CD4-positive, alpha-beta T cell treated with Interleukin-4 for 4 hours (primary cell): Measurements from ENCODE around the gene PROK2.

Experiments used
- DNase-seq: peaks from one replicate; pipeline ENCODE4 v3.0.0-alpha.2; 2020

Gene PROK2

GRCh38 chr3:71728632-71729342 is 56.2 kb downstream of the PROK2 start:
- DNase-seq: peak; percentile 45

DNA sequence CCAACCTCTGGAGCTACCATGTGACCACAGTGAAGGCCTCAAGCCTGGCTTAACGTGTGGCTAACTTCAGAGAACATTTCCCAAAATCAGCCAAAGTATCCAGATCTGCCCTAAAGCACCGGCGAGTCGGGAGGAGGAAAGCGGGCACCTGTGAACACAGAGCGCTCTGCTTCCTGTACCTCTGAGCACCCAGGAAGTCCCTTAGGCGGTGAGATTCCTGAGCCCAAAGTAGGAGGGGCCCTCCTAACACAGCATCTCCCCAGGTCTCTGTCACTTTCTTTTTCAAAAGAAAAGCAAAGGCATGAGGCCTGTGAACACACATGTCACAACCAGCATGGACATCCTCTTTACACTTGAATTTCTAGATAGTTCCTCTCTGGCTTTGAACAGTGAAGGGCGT is 58.8 kb downstream of the PROK2 start:
- DNase-seq: peak; percentile 71

DNA sequence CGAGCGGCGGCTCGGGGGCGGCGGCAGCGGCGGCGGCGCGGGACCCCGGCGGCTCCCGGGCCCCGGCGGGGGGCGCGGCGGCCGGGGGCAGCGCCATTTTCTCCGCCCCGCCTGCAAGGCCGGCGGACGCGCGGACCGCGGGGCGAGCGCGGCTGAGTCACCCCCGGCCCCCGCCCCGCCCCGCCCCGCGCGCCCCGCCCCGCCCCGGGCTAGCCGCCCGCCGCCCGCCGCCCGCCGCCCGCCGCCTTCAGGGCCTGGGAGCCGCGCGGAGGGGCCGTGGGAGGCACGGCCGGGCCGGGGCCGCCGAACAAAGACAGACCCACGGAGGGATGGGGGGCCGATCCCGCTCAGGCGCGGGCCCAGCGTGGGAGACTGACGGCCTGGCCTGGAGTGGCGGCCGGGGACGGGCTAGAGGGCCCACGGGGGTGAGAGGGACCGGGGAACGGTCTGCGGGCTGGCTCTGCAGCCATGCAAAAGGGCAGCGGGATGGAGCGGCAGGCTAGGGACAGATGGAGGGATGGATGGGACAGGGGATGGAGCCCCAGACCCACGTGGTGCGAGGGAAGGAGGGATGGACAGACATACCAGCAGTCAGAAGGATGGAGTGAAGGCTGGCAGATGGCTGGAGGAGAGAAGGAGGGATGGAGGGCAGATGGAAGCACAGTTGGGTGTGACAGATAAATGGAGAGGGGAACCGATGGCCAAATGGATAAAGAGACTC is 59.5 kb downstream of the PROK2 start, which contains the start of gene EIF4E3:
TSS of gene EIF4E3 (minus strand) at position 132 of the 721 bp plus-strand sequence. CDS start at position 97, 35 bp downstream.
- no peak for DNase-seq

DNA sequence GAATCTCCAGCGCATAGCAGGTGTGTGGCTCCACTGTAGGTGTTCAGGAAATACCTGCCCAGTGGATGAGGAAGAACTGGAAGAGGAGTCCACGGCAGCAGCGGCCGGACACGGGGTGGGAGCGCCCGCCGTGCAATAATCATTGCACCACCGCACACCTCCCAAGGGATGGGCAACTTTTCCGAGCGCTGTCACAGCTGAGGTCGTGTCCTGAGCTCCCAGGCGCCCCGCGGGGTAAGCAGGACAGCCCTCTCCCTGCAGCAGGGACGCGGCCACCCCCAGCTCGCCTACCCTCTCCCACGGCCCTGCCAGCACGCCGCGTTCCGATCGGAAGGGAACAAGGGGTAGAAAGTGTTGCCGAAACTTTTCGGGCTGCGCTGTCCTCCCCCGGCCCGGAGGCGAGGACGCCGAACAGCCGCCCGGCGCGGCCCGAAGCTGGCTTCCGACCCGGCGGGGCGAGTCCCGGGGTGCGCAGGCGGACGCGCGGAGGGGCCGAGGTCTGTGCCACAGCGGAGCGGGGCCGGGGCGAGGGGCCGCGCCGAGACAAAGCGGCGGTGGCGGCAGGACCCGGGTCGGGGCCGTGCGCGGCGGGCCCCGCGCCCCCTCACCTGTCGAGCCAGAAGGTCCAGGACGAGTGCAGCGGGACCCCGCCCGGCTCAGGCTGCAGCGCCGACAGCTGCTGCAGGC is 60.2 kb downstream of the PROK2 start:
- no peak for DNase-seq

- no peak for DNase-seq
These were observed 60.8 kb downstream of the PROK2 start for GRCh38 chr3:71724171-71724453.

GRCh38 chr3:71723452-71724170 is 61.3 kb downstream of the PROK2 start:
- peak; percentile 74 for DNase-seq

- no peak for DNase-seq
These were observed 62.3 kb downstream of the PROK2 start for GRCh38 chr3:71722693-71723092.
